ENCODE results near the gene JARID2.

Gene JARID2

GRCh38 chr6:15431762-15432483 is 186.1 kb downstream of the JARID2 start:
- no peak overlapping the region for H3K4me3 ChIP-seq (ENCODE audit: low read depth, low read length)
- no peak for TF ChIP-seq CTCF (IDR thresholded peaks at IDR 0.05; ENCODE audit: low read depth, low read length)
- DNase-seq (ENCODE audit: low read depth, low spot score), result no peak
- in situ Hi-C loops (cut with HindIII; ENCODE audit: low sequenced_read_pairs), result no loop called here

- H3K4me3 ChIP-seq (ENCODE audit: low read depth, low read length), result no peak overlapping the region
- no peak for TF ChIP-seq CTCF (IDR thresholded peaks at IDR 0.05; ENCODE audit: low read depth, low read length)
- DNase-seq (ENCODE audit: low read depth, low spot score), result no peak
- in situ Hi-C loops (cut with HindIII; ENCODE audit: low sequenced_read_pairs), result no loop called here
Measured at GRCh38 chr6:15433511-15433861, 187.6 kb downstream of the JARID2 start.

- in situ Hi-C loops (cut with HindIII; ENCODE audit: low sequenced_read_pairs), result no loop called here
Measured at GRCh38 chr6:15434263-15434662, 188.4 kb downstream of the JARID2 start.

GRCh38 chr6:15434823-15435380 is 189.0 kb downstream of the JARID2 start:
- DNase-seq (ENCODE audit: low read depth, low spot score), result no peak
- no peak for TF ChIP-seq CTCF (IDR thresholded peaks at IDR 0.05; ENCODE audit: low read depth, low read length)
- in situ Hi-C loops (cut with HindIII; ENCODE audit: low sequenced_read_pairs), result no loop called here
- H3K4me3 ChIP-seq (ENCODE audit: low read depth, low read length), result no peak overlapping the region

More at GRCh38 chr6:15434263-15434662, 188.4 kb downstream of the JARID2 start:
- H3K4me3 ChIP-seq (ENCODE audit: low read depth, low read length), result no peak overlapping the region
- no peak for DNase-seq (ENCODE audit: low read depth, low spot score)
- no peak for TF ChIP-seq CTCF (IDR thresholded peaks at IDR 0.05; ENCODE audit: low read depth, low read length)

- no peak overlapping the region for H3K4me3 ChIP-seq (ENCODE audit: low read depth, low read length)
- DNase-seq (ENCODE audit: low read depth, low spot score), result no peak
- in situ Hi-C loops (cut with HindIII; ENCODE audit: low sequenced_read_pairs), result no loop called here
- no peak for TF ChIP-seq CTCF (IDR thresholded peaks at IDR 0.05; ENCODE audit: low read depth, low read length)
Measured at GRCh38 chr6:15435468-15435867, 189.6 kb downstream of the JARID2 start.

GRCh38 chr6:15436451-15436850 is 190.6 kb downstream of the JARID2 start:
- DNase-seq (ENCODE audit: low read depth, low spot score), result no peak
- no peak overlapping the region for H3K4me3 ChIP-seq (ENCODE audit: low read depth, low read length)
- in situ Hi-C loops (cut with HindIII; ENCODE audit: low sequenced_read_pairs), result no loop called here
- TF ChIP-seq CTCF (IDR thresholded peaks at IDR 0.05; ENCODE audit: low read depth, low read length), result no peak
